ENCODE data around the gene NFIA. TPM values are rescaled to one million over a fixed set of nuclear protein-coding genes. Genes with fewer than 3 reads are reported as not detected.

NFIA gene
- polyA plus RNA-seq, 12 donors = 29.6 to 378 (median 35.8) TPM

GRCh38 chr1:61486783-61487536 is 404.6 kb downstream of the NFIA start:
- DNase-seq = no peak

- DNase-seq = peak; percentile 34
Measured at GRCh38 chr1:61487801-61488200, 405.4 kb downstream of the NFIA start.

GRCh38 chr1:61490924-61491323 is 408.6 kb downstream of the NFIA start:
- DNase-seq = no peak

GRCh38 chr1:61491497-61491896 is 409.1 kb downstream of the NFIA start:
- no peak for DNase-seq

- DNase-seq = no peak
Measured at GRCh38 chr1:61494000-61494399, 411.6 kb downstream of the NFIA start.

GRCh38 chr1:61496501-61496900 is 414.1 kb downstream of the NFIA start:
- no peak for DNase-seq

- no peak for DNase-seq
Measured at GRCh38 chr1:61497013-61497412, 414.7 kb downstream of the NFIA start.

- no peak for DNase-seq
Measured at GRCh38 chr1:61498342-61498741, 416.0 kb downstream of the NFIA start.

GRCh38 chr1:61501971-61502916 is 419.9 kb downstream of the NFIA start:
- DNase-seq = no peak

GRCh38 chr1:61504305-61504704 is 421.9 kb downstream of the NFIA start:
- DNase-seq = no peak

- no peak for DNase-seq
Measured at GRCh38 chr1:61504852-61505390, 422.6 kb downstream of the NFIA start.

GRCh38 chr1:61506236-61506635 is 423.9 kb downstream of the NFIA start:
- DNase-seq = no peak

GRCh38 chr1:61506944-61507500 is 424.7 kb downstream of the NFIA start:
- no peak for DNase-seq

Data from muscle of arm (tissue), 12 donors.